Activated CD4-positive, alpha-beta T cell treated with anti-CD3 and anti-CD28 coated beads, Interleukin-2, amount 10 ng/mL, durations not matched to agents 24 days and 14 days (primary cell): ENCODE data around the gene GPR137. TPM values are rescaled to one million over a fixed set of nuclear protein-coding genes. Genes with fewer than 3 reads are reported as not detected.
"Not testable (repeated sequence)": the region's sequence is repeated elsewhere in the genome, so short reads cannot be mapped to it uniquely, and the experiment has no call there.

Experiments used
- DNase-seq: peaks from one replicate; pipeline ENCODE4 v3.0.0; 2022
- H3K27ac Mint-ChIP-seq: one replicate; pipeline ENCODE4 v1.8.0; 2022; ENCODE audit warnings: mild to moderate bottlenecking, mixed read lengths
- H3K27me3 Mint-ChIP-seq: one replicate; pipeline ENCODE4 v1.8.0; 2022; ENCODE audit warnings: mixed read lengths
- H3K36me3 Mint-ChIP-seq: one replicate; pipeline ENCODE4 v1.8.0; 2022; ENCODE audit warnings: low read depth, mild to moderate bottlenecking, mixed read lengths
- H3K4me1 Mint-ChIP-seq: one replicate; pipeline ENCODE4 v1.8.0; 2021; ENCODE audit warnings: mixed read lengths
- H3K4me3 Mint-ChIP-seq: one replicate; pipeline ENCODE4 v1.8.0; 2022; ENCODE audit warnings: mild to moderate bottlenecking, moderate library complexity, mixed read lengths
- H3K9me3 Mint-ChIP-seq: one replicate; pipeline ENCODE4 v1.8.0; 2021; ENCODE audit warnings: mixed read lengths
- intact Hi-C: fragments of 100-400 bp; cut with micrococcal nuclease; formaldehyde crosslinking; loops from one replicate; pipeline ENCODE4 v1.15.1; 2023
- total RNA-seq: library from RNA; stranded (reverse); gene quantifications from 2 replicates; pipeline ENCODE4 v1.2.3, GENCODE V29; 2022

Gene GPR137
- total RNA-seq, 1 donor from 2014 or later: 45.6 TPM

DNA sequence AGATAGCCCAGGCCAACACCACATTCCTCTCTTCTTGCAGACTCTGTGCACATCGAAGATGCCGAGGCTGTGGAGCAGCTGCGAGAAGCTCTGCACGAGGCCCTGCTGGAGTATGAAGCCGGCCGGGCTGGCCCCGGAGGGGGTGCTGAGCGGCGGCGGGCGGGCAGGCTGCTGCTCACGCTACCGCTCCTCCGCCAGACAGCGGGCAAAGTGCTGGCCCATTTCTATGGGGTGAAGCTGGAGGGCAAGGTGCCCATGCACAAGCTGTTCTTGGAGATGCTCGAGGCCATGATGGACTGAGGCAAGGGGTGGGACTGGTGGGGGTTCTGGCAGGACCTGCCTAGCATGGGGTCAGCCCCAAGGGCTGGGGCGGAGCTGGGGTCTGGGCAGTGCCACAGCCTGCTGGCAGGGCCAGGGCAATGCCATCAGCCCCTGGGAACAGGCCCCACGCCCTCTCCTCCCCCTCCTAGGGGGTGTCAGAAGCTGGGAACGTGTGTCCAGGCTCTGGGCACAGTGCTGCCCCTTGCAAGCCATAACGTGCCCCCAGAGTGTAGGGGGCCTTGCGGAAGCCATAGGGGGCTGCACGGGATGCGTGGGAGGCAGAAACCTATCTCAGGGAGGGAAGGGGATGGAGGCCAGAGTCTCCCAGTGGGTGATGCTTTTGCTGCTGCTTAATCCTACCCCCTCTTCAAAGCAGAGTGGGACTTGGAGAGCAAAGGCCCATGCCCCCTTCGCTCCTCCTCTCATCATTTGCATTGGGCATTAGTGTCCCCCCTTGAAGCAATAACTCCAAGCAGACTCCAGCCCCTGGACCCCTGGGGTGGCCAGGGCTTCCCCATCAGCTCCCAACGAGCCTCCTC lies 30.2 kb downstream of the GPR137 start:
- Mint-ChIP-seq H3K4me3 (peak overlapping the region; percentile 92), H3K4me1 (peaks cover 35% of the 10 kb centered on the region), H3K36me3 (peaks cover 42% of the 10 kb centered on the region), H3K27ac (peak overlapping the region; percentile 97)
- DNase-seq, H3K9me3 Mint-ChIP-seq, H3K27me3 Mint-ChIP-seq, intact Hi-C loops: not testable (repeated sequence)

DNA sequence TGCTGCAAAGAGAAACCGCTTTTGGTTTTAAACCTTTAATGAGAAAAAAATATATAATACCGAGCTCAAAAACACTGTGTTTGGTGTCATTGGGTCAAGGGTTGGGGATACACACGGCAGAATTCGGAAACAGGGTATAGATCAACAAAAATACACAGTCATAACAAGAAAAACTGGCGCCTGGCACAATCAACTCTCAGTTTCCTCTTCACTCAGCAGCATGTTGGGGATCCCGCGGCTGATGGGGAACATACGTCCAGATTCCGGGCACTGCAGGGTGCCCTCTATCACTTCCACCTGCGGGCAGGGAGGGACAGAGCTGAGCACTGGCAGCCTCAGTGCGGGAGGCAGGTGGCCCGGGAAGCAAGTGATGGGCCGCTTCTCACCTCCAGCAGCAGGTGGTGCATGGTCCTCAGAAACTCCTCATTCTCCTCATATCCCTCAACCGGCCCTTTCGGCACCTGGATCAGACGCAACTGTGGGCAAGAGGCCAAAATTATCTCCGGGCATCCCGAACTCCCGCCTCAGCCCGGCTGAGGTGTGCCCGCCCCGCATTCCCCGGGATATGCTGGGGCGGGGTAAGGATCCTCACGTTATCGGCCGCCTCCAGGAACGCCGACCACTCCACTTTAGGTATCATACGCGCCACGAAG lies 31.1 kb downstream of the GPR137 start:
- Mint-ChIP-seq H3K4me3 (peak overlapping the region; percentile 92), H3K4me1 (peaks cover 38% of the 10 kb centered on the region), H3K27me3 (no peaks in the 10 kb centered on the region), H3K36me3 (peaks cover 49% of the 10 kb centered on the region), H3K27ac (peak overlapping the region; percentile 97), H3K9me3 (no peaks in the 10 kb centered on the region)
- peak; percentile 80 for DNase-seq
- intact Hi-C loops: loop anchor here (1.0 kb wide), 4 partner anchors 11 to 47 kb away; partner anchors contain the start of genes CCDC88B and ESRRA

DNA sequence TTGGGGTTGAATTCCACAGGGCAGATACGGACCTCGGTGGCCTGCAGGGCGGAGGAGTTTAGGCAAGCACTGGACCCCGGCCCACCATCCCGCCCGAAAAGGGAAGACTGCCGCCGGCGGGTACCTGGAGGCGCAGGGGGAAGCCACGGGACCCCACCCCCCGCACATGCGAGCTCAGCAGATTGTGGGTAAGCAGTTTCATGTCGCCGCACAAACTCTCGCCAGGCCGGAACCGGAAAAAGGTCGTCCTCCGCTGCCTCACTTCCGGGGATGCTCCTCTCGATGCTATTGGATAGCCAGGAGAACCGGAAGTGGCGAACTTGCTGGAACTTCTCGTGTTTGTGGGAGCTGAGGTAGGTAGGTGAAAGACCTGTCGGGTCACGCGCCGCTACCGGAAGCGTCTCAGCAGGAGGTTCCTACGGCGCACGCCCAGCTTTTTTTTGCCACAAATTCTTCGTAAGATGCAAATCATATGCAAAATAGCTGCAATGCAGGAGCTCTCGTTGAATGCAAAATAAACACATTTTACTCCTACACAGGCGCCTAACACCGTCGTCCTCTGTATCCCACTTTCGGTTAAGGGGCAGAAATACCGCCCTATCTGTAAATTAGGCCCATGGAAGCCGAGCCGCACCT lies 31.8 kb downstream of the GPR137 start, which contains the start of gene TRMT112:
TSS of gene TRMT112 (minus strand) at position 235 of the 636 bp plus-strand sequence. CDS start at position 202, 33 bp downstream.
- Mint-ChIP-seq H3K4me3 (peak within 1 kb of the TSS; percentile 92), H3K27ac (peak within 1 kb of the TSS; percentile 97), H3K36me3 (peaks cover 47% of the 10 kb centered on the region), H3K9me3 (no peaks in the 10 kb centered on the region), H3K27me3 (no peaks in the 10 kb centered on the region), H3K4me1 (peaks cover 38% of the 10 kb centered on the region)
- peak; percentile 99 for DNase-seq
- intact Hi-C loops: loop anchor here (1.0 kb wide), 4 partner anchors 12 to 48 kb away; partner anchors contain the start of genes CCDC88B and ESRRA

DNA sequence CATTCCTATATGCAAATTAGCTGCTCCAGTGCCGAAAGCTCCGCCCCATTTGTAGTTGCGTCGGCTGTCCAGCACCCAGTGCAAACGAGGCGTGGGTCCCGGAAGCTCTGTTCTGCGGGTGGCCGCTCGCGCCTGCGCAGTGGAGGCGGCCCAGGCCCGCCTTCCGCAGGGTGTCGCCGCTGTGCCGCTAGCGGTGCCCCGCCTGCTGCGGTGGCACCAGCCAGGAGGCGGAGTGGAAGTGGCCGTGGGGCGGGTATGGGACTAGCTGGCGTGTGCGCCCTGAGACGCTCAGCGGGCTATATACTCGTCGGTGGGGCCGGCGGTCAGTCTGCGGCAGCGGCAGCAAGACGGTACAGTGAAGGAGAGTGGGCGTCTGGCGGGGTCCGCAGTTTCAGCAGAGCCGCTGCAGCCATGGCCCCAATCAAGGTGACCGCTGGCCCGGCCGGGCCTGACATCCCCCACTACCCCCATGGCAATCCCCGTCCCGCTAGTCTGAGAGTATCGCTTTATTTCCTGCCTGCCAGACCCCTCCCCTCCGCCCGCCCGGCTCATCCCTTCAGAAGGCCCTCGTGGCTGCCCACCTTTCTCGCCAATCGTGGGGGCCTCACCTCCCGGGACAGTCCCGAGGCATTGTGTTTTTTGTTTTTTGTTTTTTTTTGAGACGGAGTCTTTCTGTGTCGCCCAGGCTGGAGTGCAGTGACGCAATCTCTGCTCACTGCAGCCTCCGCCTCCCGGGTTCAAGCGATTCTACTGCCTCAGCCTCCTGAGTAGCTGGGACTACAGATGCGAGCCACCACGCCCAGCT lies 32.5 kb downstream of the GPR137 start, which contains the start of gene PRDX5:
TSS of gene PRDX5 (plus strand) at position 161 of the 805 bp plus-strand sequence. CDS start at position 256, 95 bp downstream.
- DNase-seq: peak; percentile 99
- Mint-ChIP-seq H3K27me3 (no peaks in the 10 kb centered on the region), H3K4me3 (peak within 1 kb of the TSS; percentile 92), H3K27ac (peak within 1 kb of the TSS; percentile 97), H3K36me3 (peaks cover 42% of the 10 kb centered on the region), H3K4me1 (peaks cover 31% of the 10 kb centered on the region), H3K9me3 (no peaks in the 10 kb centered on the region)
- intact Hi-C loops: loop anchor here (1.0 kb wide), 6 partner anchors 13 to 49 kb away; partner anchors contain the start of genes CCDC88B, ESRRA and GPR137

DNA sequence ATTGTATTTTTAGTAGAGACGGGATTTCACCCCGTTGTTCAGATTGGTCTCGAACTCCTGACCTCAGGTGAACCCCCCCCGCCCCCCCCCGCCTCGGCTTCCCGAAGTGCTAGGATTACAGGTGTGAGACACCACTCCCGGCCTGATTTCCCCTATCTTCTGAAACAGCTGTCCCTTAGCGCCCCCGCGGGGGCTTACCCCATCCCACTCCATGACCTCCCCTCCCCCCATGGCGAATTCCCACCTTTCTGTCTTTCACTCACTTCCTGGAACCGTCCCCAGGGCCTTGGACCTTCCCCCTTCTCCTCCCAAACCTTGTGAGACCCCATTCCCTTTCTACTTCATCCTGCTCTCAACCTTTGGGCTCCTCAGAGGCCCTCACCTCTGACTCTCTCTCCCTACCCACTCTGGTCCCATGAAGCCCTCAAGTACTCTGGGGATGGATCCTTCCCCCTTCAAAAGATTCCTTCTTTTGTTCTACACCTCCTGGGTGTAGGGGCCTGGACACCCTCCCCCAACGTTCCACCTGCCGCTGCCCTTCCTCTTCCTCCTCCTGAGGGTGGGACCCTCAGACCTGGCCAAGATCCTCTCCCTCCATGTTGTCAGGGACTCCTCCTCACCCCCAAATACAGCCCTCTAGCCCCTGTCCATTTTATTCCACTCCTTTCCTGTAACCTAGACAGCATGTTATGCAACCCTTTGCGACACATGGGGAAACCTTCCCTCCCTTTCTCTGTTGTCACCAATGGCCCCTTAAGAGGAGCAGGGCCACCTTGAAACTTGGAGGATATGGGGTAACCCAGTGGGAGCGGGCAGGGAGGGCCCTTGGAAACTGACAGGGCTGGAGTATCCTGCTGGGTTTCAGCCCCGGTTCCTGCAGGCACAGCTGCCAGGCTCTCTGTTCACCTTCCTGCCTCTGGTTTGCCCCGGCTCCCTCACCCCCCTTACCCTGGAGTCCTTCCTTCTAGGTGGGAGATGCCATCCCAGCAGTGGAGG lies 33.4 kb downstream of the GPR137 start:
- Mint-ChIP-seq H3K4me3 (peak overlapping the region; percentile 92), H3K36me3 (peaks cover 39% of the 10 kb centered on the region), H3K27me3 (no peaks in the 10 kb centered on the region), H3K27ac (peak overlapping the region; percentile 97), H3K4me1 (peaks cover 30% of the 10 kb centered on the region), H3K9me3 (no peaks in the 10 kb centered on the region)
- no peak for DNase-seq
- intact Hi-C loops: loop anchor here (1.0 kb wide), 2 partner anchors 12 to 34 kb away; partner anchors contain the start of gene GPR137

DNA sequence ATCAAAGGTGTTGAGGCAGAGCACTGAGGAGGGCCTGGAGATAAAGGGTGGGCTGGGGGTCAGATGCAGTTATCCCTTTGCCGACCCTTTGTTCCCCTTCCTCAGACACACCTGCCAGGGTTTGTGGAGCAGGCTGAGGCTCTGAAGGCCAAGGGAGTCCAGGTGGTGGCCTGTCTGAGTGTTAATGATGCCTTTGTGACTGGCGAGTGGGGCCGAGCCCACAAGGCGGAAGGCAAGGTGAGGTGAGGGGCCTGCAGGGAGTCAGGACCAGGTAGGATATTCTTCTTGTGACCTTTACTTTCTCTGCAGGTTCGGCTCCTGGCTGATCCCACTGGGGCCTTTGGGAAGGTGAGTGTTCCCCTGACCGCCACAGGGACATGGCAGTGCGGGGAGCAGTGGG lies 34.9 kb downstream of the GPR137 start:
- no peak for DNase-seq
- H3K9me3 Mint-ChIP-seq: no peaks in the 10 kb centered on the region
- no peaks in the 10 kb centered on the region for H3K27me3 Mint-ChIP-seq
- H3K27ac Mint-ChIP-seq: no peak overlapping the region
- H3K4me1 Mint-ChIP-seq: peaks cover 30% of the 10 kb centered on the region
- H3K4me3 Mint-ChIP-seq: peak overlapping the region; percentile 6
- H3K36me3 Mint-ChIP-seq: peaks cover 32% of the 10 kb centered on the region
- intact Hi-C loops: no loop called here

DNA sequence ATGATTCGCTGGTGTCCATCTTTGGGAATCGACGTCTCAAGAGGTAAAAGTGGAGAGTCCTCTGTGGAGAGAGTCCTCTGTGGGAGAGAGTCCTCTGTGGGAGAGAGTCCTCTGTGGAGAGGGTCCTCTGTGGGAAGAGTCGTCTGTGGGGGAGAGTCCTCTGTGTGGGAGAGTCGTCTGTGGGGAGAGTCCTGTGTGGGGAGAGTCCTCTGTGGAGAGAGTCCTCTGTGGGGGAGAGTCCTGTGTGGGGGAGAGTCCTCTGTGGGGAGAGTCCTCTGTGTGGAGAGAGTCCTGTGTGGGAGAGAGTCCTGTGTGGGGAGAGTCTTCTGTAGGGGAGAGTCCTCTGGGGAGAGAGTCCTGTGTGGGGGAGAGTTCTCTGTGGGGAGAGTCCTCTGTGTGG lies 35.4 kb downstream of the GPR137 start:
- H3K4me3 Mint-ChIP-seq: no peak overlapping the region

DNA sequence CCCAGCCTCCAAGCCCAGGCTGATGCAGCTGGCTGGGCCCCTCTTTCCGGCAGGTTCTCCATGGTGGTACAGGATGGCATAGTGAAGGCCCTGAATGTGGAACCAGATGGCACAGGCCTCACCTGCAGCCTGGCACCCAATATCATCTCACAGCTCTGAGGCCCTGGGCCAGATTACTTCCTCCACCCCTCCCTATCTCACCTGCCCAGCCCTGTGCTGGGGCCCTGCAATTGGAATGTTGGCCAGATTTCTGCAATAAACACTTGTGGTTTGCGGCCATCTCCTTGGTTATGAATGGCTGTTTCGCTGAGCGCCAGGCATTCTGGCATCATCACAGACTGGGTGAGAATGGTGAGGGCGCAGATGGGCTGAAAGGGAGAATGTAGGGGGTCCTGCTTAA lies 35.9 kb downstream of the GPR137 start:
- DNase-seq: no peak
- Mint-ChIP-seq H3K27me3 (no peaks in the 10 kb centered on the region), H3K27ac (no peak overlapping the region), H3K9me3 (no peaks in the 10 kb centered on the region), H3K4me3 (no peak overlapping the region), H3K36me3 (peaks cover 28% of the 10 kb centered on the region), H3K4me1 (peaks cover 26% of the 10 kb centered on the region)
- intact Hi-C loops: no loop called here

More for the DNA sequence above, 35.4 kb downstream of the GPR137 start:
- H3K4me1 Mint-ChIP-seq: peaks cover 30% of the 10 kb centered on the region
- H3K27me3 Mint-ChIP-seq: no peaks in the 10 kb centered on the region
- H3K36me3 Mint-ChIP-seq: peaks cover 32% of the 10 kb centered on the region
- H3K27ac Mint-ChIP-seq: no peak overlapping the region
- H3K9me3 Mint-ChIP-seq: no peaks in the 10 kb centered on the region
- intact Hi-C loops: no loop called here
- DNase-seq: no peak

DNA sequence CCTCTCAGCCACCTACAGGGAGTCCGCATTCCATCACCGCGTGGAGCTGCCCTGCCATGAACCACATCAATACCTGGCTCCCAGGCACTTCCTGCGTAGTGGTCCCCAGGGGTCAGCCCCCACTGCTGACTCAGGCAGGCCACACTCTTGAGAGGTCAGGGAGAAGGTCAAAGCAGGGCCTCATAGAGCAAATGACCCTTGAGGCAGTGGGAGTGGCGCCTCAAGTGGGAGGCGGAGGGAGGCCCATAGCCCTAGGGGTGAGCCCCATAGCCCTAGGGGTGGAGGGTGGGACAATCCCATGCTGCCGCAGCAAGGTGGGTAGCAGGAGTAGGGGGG lies 37.2 kb downstream of the GPR137 start:
- Mint-ChIP-seq H3K4me1 (peaks cover 22% of the 10 kb centered on the region), H3K36me3 (peaks cover 17% of the 10 kb centered on the region), H3K9me3 (no peaks in the 10 kb centered on the region), H3K4me3 (no peak overlapping the region), H3K27ac (no peak overlapping the region), H3K27me3 (no peaks in the 10 kb centered on the region)
- intact Hi-C loops: no loop called here
- DNase-seq: no peak

DNA sequence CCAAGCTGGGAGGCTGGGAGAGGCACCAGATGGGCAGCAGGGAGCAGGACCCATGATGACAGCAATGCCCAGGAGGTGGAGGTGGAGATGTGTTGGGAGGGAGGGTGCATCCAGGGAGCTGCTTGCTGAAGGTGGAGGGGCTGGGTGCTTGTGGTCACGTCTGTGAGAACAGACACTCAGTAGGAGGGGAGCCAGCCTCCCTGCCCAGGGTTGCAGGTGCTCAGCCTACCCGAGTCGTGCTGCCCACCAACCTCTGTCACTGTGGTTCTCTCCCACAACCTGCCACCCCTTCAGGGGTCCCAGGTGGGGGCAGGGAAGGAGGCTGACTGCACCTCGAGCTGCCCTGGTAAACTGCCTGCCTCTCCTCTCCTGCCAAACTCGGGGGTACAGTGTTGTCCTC lies 37.7 kb downstream of the GPR137 start:
- Mint-ChIP-seq H3K4me1 (peaks cover 22% of the 10 kb centered on the region), H3K4me3 (no peak overlapping the region), H3K27ac (no peak overlapping the region), H3K36me3 (peaks cover 17% of the 10 kb centered on the region), H3K9me3 (no peaks in the 10 kb centered on the region), H3K27me3 (no peaks in the 10 kb centered on the region)
- no peak for DNase-seq
- intact Hi-C loops: no loop called here

DNA sequence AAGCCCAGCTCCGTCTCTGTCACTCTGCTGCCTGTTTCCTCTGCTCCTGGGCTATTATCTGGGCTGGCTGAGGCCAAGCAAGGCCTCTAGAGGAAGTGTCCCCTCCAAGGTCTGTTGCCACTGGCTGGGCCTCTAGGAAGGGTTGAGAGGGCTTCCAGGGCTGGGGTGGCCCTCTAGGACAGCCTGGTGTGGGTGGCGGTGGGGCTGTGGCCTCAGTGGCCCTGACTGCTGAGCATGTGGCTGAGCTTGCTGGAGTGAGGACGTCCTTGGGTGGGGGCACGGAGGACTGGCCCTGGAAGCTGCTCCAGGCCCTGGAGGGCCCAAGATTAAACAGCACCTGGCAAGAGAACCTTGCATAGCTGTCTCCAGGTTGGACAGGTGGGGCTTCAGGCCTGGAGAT lies 38.3 kb downstream of the GPR137 start:
- intact Hi-C loops, H3K4me3 Mint-ChIP-seq, DNase-seq, H3K27ac Mint-ChIP-seq, H3K9me3 Mint-ChIP-seq, H3K27me3 Mint-ChIP-seq: not testable (repeated sequence)
- peaks cover 17% of the 10 kb centered on the region for H3K36me3 Mint-ChIP-seq
- H3K4me1 Mint-ChIP-seq: peaks cover 20% of the 10 kb centered on the region
